ENCODE data around the gene RASA1.
"Not testable (repeated sequence)": the region's sequence is repeated elsewhere in the genome, so short reads cannot be mapped to it uniquely, and the experiment has no call there.

RASA1 gene

GRCh38 chr5:87287266-87287665 is 19.6 kb downstream of the RASA1 start:
- not testable (repeated sequence) for DNase-seq

DNA sequence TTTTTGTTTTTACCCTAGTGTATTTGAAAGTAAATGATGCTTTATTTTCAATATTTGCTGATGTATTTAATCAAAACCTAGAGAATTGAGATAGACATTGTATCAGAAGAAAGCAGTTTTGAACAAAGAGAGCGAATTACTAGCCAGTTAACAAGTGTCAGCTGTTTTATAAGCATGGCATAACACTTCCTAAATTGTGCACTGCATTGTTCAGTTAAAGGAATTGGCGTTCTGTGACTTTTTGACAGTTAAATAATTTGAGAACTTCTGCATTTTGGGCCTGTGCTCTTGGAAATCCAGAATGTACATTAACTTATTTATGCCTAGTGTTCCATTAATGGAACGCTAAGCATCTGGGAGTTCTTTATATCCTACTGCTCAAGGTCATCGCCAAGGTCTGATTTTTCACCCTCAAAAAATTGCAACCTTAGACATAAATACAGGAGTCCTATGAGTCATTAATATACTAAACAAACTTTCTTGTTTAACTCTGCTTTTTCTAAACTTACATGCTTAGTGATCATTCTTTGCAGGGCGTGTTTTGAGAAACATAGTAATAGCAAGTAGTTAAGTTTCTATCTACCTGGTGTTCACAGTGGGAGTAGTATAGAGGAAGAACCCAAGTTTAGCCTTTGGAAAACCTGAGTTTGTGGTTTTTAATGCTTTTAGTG is 31.1 kb downstream of the RASA1 start:
- no peak for DNase-seq

DNA sequence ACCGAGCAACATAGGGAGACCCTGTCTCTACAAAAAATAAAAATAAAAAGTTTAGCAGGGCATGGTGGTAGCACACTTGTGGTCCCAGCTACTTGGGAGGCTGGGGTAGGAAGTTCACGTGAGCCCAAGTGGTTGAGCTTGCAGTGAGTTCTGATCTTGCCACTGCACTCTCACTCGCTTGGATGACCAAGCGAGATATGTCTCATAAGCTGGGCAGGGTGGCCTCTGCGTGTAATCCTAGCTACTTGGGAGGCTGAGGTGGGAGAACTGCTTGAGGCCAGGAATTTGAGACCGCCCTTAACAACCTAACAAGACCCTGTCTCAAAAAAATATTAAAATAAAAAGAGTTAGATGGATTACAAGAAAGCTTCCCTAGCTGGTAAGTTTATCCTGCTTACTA is 32.5 kb downstream of the RASA1 start:
- no peak for DNase-seq

GRCh38 chr5:87300744-87301143 is 33.1 kb downstream of the RASA1 start:
- DNase-seq: peak; percentile 96

DNA sequence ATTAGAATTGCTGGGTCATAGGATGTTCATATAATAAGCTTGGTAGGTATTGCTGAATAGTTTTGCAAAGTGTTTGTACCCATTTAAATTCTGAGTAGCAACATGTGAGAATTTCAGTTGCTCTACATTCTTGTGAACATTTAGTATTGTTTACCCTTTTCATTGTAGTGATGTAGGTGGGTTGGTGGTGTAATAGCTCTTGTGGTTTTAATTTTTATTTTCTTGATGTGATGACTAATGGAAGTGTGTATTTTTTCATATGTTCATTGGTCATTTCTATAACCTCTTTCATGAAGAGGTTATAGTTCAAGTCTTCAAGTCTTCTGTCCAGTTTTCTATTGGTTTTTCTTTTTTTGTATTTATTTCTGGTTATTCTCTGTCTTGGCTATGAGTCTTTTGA is 34.4 kb downstream of the RASA1 start:
- peak; percentile 43 for DNase-seq

- no peak for DNase-seq
Measured at GRCh38 chr5:87303324-87303723, 35.6 kb downstream of the RASA1 start.

GRCh38 chr5:87306090-87306489 is 38.4 kb downstream of the RASA1 start:
- DNase-seq: not testable (repeated sequence)

DNA sequence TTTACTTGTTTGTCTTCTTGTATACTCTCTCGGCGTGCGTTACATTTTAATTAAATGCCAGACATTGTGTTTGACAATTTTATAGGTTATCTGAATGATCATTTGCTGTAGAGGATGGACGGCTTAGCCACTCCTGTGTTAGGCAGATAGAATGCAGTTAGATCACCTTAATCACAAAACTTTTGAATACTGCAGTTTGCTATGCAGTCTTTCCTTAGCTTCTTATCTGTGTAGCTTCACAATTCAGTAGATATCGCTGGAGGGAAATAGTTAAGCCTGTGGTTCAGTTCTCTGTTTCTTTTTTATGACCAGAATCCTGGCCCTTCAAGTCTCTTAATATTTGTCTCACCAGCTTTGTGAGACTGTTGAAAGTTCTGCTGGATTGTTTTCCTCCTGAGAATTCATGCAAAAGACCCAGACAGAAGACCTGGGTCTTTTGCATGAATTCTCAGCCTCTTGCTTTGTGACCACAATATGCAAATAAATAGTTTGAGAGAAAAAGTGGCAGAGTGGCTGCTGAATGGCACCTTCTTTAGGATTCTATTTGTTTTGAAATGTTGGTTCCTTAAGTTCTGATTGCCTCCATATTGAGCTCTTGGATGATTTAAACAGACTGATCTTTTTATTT is 40.2 kb downstream of the RASA1 start:
- DNase-seq: no peak

DNA sequence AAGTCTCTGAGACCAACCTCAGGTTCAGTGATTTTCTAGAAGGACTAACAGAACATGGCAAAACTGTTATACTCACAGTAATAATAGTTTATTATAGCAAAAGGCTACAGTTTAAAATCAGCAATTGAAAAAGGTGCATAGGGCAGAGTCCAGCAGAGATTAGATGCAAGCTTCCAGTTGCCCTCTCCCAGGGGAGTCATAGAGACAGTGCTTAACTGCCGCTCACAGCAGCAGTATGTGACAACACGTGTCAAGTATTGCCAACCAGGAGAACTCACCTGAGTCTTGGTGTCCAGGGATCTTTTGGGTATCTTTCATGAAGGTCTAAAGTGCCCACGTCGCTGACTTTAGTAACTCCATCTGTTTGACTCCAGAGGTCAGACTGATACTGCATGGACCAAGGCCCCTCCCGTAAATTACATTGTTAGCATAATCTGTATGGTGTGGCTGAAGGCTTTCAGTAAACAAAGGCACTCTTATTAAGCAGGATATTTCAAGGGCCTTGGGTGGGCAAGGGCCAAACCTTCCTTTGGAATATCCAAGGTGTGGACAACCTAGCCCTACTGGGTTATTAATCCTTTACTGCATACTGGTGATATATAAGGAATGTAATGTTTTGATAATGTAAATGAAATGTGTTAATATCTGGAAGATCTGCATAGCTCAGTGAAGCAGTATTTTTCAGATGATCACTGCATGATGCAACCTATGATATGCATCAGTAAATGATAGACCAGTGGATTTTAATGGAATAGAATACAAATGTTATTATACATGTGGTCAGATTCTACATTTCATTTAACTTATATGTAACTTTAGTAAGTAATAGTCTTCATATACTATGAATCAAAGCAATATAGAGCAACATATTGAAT is 44.0 kb downstream of the RASA1 start:
- DNase-seq: peak; percentile 11

GRCh38 chr5:87313216-87313615 is 45.5 kb downstream of the RASA1 start:
- no peak for DNase-seq

DNA sequence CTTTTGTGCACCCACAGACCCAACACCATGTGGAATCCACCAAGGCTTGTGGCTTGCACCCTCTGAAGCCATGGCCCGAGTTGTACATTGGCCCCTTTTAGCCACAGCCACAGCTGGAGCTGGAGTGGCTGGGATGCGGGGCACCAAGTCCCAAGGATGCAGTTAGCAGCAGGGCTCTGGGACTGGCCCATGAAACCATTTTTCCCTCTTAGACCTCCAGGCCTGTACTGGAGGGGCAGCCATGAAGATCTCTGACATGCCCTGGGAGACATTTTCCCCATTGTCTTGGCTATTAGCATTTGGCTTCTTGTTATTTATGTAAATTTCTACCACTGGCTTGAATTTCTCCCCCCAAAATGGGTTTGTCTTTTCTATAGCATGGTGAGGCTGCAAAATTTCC is 51.8 kb downstream of the RASA1 start:
- DNase-seq: no peak

DNA sequence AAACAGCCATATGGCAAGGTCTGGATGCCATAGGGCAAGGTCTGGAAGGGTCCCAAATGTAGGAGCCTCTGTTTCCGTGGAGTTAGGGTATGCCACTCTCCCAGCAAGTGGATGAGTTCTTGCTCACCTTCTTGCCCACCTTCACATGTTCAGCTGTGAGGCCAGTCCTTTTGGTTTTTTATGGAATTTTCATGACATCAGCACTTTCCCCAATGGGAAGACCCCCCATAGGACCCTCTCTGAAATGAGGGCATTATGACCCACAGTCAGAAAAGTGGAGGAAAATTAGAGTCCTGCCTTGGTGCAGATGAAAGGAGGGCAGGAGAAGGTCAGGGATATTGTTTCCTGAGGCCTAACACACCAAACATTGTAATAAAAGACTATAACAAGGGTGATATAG is 53.9 kb downstream of the RASA1 start:
- DNase-seq: no peak

GRCh38 chr5:87322381-87322780 is 54.7 kb downstream of the RASA1 start:
- DNase-seq: no peak

DNA sequence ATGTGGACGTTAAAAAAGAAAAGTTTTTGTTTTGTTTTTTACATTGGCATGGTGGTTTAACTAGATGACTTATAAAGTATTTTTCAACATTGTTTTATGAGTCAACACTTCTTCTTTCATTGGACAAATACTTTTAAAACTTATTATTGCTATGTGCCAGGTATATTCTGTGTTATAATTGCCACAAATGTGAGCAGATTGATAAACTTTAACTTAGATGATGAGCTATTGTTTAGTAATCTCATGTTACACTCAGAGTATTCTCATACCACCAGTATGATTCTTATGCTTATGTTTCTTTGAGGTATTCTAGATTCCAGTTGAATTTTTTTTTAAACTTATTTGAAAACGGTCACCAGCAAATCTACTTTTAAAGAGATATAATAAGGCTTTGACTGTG is 60.3 kb downstream of the RASA1 start:
- no peak for DNase-seq

GRCh38 chr5:87329114-87329513 is 61.4 kb downstream of the RASA1 start:
- no peak for DNase-seq

GRCh38 chr5:87339986-87340385 is 72.3 kb downstream of the RASA1 start:
- DNase-seq: peak; percentile 21

- no peak for DNase-seq
Measured at GRCh38 chr5:87340716-87341115, 73.0 kb downstream of the RASA1 start.

GRCh38 chr5:87347272-87347671 is 79.6 kb downstream of the RASA1 start:
- DNase-seq: peak; percentile 30

DNA sequence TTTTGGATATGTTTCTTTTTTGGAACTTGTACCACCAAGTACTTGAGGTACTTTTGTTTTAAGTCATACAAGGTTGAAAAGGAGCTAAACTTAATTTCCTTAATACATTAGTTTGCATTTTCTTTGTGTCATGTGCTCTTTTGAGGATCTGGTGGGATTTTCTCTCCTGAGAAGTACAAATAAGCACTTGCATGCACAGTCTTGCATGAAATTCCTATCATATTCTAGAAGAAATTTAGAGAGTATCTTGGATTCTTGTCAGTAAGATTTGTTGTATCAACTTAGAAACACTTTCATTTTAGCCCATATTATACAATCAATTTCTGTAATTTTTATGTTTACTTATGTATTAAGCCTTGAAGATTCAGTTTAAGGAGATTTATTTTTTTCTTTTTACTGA is 80.2 kb downstream of the RASA1 start:
- no peak for DNase-seq

DNA sequence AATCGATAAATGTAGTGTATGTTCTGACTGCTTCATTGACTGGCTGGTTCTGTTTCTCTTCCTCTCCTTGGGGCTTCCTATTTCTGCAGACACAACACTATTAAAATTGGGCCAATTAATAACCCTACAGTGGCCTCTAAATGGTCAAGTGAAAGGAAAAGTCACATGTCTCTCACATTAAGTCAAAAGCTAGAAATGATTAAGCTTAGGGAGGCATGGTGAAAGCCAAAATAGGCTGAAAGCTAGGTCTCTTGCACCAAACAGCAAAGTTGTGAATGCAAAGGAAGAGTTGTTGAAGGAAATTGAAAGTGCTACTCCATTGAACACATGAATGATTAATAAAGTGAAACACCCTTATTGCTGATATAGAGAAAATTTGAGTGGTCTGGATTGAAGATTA is 86.8 kb downstream of the RASA1 start:
- no peak for DNase-seq

DNA sequence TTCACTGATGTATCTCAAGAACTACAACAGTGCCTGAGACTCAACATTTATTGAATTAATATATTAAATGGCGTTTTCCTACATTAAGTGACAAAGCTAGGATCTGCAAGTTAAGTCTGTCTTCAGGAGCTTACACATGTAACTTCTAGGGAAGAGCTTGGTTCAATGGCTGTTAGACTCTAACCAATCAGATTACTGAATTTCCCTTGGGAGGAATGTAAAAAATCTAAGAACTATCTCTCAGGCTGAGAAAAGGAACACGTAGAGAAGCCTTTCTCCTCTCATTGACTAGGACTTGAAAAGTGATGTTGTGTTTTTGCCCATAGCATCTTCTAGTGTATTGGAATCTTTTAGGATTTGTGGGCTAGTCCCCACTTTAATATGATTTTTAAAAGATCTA is 91.4 kb downstream of the RASA1 start:
- no peak for DNase-seq

- no peak for DNase-seq
Measured at GRCh38 chr5:87360132-87360531, 92.4 kb downstream of the RASA1 start.

- DNase-seq: no peak
Measured at GRCh38 chr5:87361031-87361445, 93.4 kb downstream of the RASA1 start.

Data from EL (cell line).